ENCODE data around the gene NCOA3.

The NCOA3 gene

GRCh38 chr20:47629907-47630306 lies 128.2 kb downstream of the NCOA3 start:
- no peak for DNase-seq (ENCODE audit: low read depth in 2 of 3, low spot score in 2 of 3)

GRCh38 chr20:47631078-47631477 lies 129.4 kb downstream of the NCOA3 start:
- no peak for DNase-seq (ENCODE audit: low read depth in 2 of 3, low spot score in 2 of 3)

GRCh38 chr20:47635256-47635655 lies 133.6 kb downstream of the NCOA3 start:
- DNase-seq (ENCODE audit: low read depth in 2 of 3, low spot score in 2 of 3), result no peak

GRCh38 chr20:47638851-47639250 lies 137.2 kb downstream of the NCOA3 start:
- DNase-seq (ENCODE audit: low read depth in 2 of 3, low spot score in 2 of 3), result no peak

GRCh38 chr20:47642118-47642517 lies 140.4 kb downstream of the NCOA3 start:
- DNase-seq (ENCODE audit: low read depth in 2 of 3, low spot score in 2 of 3), result no peak

- no peak for DNase-seq (ENCODE audit: low read depth in 2 of 3, low spot score in 2 of 3)
Observed at GRCh38 chr20:47642624-47643023, 140.9 kb downstream of the NCOA3 start.

GRCh38 chr20:47645632-47646031 lies 143.9 kb downstream of the NCOA3 start:
- DNase-seq (ENCODE audit: low read depth in 2 of 3, low spot score in 2 of 3), result no peak

GRCh38 chr20:47647994-47648393 lies 146.3 kb downstream of the NCOA3 start:
- DNase-seq (ENCODE audit: low read depth in 2 of 3, low spot score in 2 of 3), result no peak

- no peak for DNase-seq (ENCODE audit: low read depth in 2 of 3, low spot score in 2 of 3)
Observed at GRCh38 chr20:47648943-47649342, 147.3 kb downstream of the NCOA3 start.

GRCh38 chr20:47652301-47652700 lies 150.6 kb downstream of the NCOA3 start:
- no peak for DNase-seq (ENCODE audit: low read depth in 2 of 3, low spot score in 2 of 3)

GRCh38 chr20:47652794-47653193 lies 151.1 kb downstream of the NCOA3 start:
- DNase-seq (ENCODE audit: low read depth in 2 of 3, low spot score in 2 of 3), result no peak

GRCh38 chr20:47653869-47654268 lies 152.2 kb downstream of the NCOA3 start:
- DNase-seq (ENCODE audit: low read depth in 2 of 3, low spot score in 2 of 3), result no peak

- no peak for DNase-seq (ENCODE audit: low read depth in 2 of 3, low spot score in 2 of 3)
Observed at GRCh38 chr20:47654370-47654769, 152.7 kb downstream of the NCOA3 start.

- DNase-seq (ENCODE audit: low read depth in 2 of 3, low spot score in 2 of 3), result no peak
Observed at GRCh38 chr20:47655635-47656034, 153.9 kb downstream of the NCOA3 start.

- DNase-seq (ENCODE audit: low read depth in 2 of 3, low spot score in 2 of 3), result no peak
Observed at GRCh38 chr20:47656318-47656717, 154.6 kb downstream of the NCOA3 start.

- no peak for DNase-seq (ENCODE audit: low read depth in 2 of 3, low spot score in 2 of 3)
Observed at GRCh38 chr20:47659904-47660601, 158.4 kb downstream of the NCOA3 start.

- no peak for DNase-seq (ENCODE audit: low read depth in 2 of 3, low spot score in 2 of 3)
Observed at GRCh38 chr20:47660602-47660905, 158.9 kb downstream of the NCOA3 start.

GRCh38 chr20:47660983-47661700 lies 159.5 kb downstream of the NCOA3 start:
- DNase-seq (ENCODE audit: low read depth in 2 of 3, low spot score in 2 of 3), result no peak

GRCh38 chr20:47661714-47662113 lies 160.0 kb downstream of the NCOA3 start:
- DNase-seq (ENCODE audit: low read depth in 2 of 3, low spot score in 2 of 3), result no peak

- DNase-seq (ENCODE audit: low read depth in 2 of 3, low spot score in 2 of 3), result no peak
Observed at GRCh38 chr20:47662483-47663353, 161.0 kb downstream of the NCOA3 start.

- peak; percentile 28 to 66 (median 61) for DNase-seq (ENCODE audit: low read depth in 2 of 3, low spot score in 2 of 3)
Observed at GRCh38 chr20:47663354-47664067, 161.8 kb downstream of the NCOA3 start.
